HepG2 (cell line): ENCODE data around the gene RSRC2. TPM values are rescaled to one million over a fixed set of nuclear protein-coding genes. Genes with fewer than 3 reads are reported as not detected.
A peak's percentile ranks its signal among the peaks of the same experiment; 100 is the strongest.

Source experiments
- ATAD3A ChIP-seq: sonication (generic); formaldehyde crosslinking; IDR thresholded peaks from 2 replicates; pipeline ENCODE4 v1.4.0; 2020; ENCODE audit warnings: missing genetic modification reagents
- CREB1 ChIP-seq, 2 experiments: fragments of 450-650 bp in 1 of 2; IDR thresholded peaks; 2 replicates each; pipeline ENCODE4 v1.6.1; 2016 to 2017; ENCODE audit warnings: control low read depth in 1 of 2, mild to moderate bottlenecking in 1 of 2, missing compliant biosample characterization in 1 of 2, missing genetic modification characterization in 1 of 2
- NFKBIZ ChIP-seq: IDR thresholded peaks from 2 replicates; pipeline ENCODE4 v1.6.1; 2018; ENCODE audit warnings: missing genetic modification reagents, missing compliant biosample characterization
- PLRG1 ChIP-seq: fragments of 450-650 bp; conservative IDR thresholded peaks from 2 replicates; pipeline ENCODE4 v1.6.1; 2016
- POLR2AphosphoS2 ChIP-seq: IDR thresholded peaks from 2 replicates; pipeline ENCODE4 v1.6.1; 2011; ENCODE audit warnings: low read depth, low read length, improper control_type of control experiment
- YEATS4 ChIP-seq: sonication (generic); formaldehyde crosslinking; IDR thresholded peaks from 2 replicates; pipeline ENCODE4 v1.4.0; 2020; ENCODE audit warnings: missing genetic modification reagents, borderline replicate concordance
- ZNF572 ChIP-seq: sonication (generic); formaldehyde crosslinking; IDR thresholded peaks from 2 replicates; pipeline ENCODE4 v1.5.1; 2020; ENCODE audit warnings: mild to moderate bottlenecking, missing genetic modification reagents
- ZNF614 ChIP-seq: IDR thresholded peaks from 2 replicates; pipeline ENCODE4 v1.6.1; 2018; ENCODE audit warnings: missing biosample characterization, missing genetic modification reagents, inconsistent platforms, borderline replicate concordance
- ZNF761 ChIP-seq: sonication (generic); formaldehyde crosslinking; conservative IDR thresholded peaks from 2 replicates; pipeline ENCODE4 v1.4.0; 2020; ENCODE audit warnings: mild to moderate bottlenecking, missing genetic modification reagents
- polyA plus RNA-seq, 8 experiments: library from polyadenylated mRNA; depleted of rRNA in 3 of 8; stranded (reverse) in 7 of 8; unstranded in 1 of 8; fragments of >200 nt; fragmentation: Illumina TruSeq in 4 of 8; extraction: Trizol in 4 of 8; gene quantifications; 2 replicates each; pipeline versions ENCODE4 v1.2.1 to v1.2.3, GENCODE V29; 2011 to 2016; ENCODE audit warnings: low read depth in 4 of 8, missing spikeins in 1 of 8, mixed read lengths in 1 of 8; ENCODE audit not compliant: insufficient read depth in 1 of 8
- total RNA-seq, 5 experiments: library from RNA; depleted of rRNA; stranded (reverse); fragments of >200 nt; fragmentation: Illumina TruSeq; extraction: Trizol; gene quantifications; 2 replicates each; pipeline ENCODE4 v1.2.3, GENCODE V29; 2016; ENCODE audit warnings: low read depth in 1 of 5
- TF ChIP-seq, protein P1 (sequence below), 2 experiments: sonication (generic) in 1 of 2; formaldehyde crosslinking in 1 of 2; IDR thresholded peaks; 2 replicates each; pipeline versions ENCODE4 v1.6.1 to v1.9.0; 2014 to 2022; ENCODE audit warnings: antibody characterized with exemption in 1 of 2, borderline replicate concordance in 1 of 2, inconsistent platforms in 1 of 2, low read depth in 1 of 2, missing genetic modification reagents in 1 of 2
- TF ChIP-seq, protein P2 (sequence below): sonication (generic); formaldehyde crosslinking; IDR thresholded peaks from 2 replicates; pipeline ENCODE4 v1.5.0; 2020; ENCODE audit warnings: mild to moderate bottlenecking, missing genetic modification reagents, borderline replicate concordance
- TF ChIP-seq, protein P3 (sequence below): sonication (generic); formaldehyde crosslinking; IDR thresholded peaks from 2 replicates; pipeline ENCODE4 v1.9.0; 2021; ENCODE audit warnings: missing genetic modification reagents, mild to moderate bottlenecking, borderline replicate concordance
- TF ChIP-seq, protein P4 (sequence below): sonication (generic); formaldehyde crosslinking; IDR thresholded peaks from 2 replicates; pipeline ENCODE4 v1.4.0; 2020; ENCODE audit warnings: missing genetic modification reagents

Gene RSRC2
- total and polyA plus RNA-seq, 2 of the 13 experiments (the other 11 are each of a cell fraction or from before 2014, with no cell fraction given) = 31.4 to 77.8 TPM

DNA sequence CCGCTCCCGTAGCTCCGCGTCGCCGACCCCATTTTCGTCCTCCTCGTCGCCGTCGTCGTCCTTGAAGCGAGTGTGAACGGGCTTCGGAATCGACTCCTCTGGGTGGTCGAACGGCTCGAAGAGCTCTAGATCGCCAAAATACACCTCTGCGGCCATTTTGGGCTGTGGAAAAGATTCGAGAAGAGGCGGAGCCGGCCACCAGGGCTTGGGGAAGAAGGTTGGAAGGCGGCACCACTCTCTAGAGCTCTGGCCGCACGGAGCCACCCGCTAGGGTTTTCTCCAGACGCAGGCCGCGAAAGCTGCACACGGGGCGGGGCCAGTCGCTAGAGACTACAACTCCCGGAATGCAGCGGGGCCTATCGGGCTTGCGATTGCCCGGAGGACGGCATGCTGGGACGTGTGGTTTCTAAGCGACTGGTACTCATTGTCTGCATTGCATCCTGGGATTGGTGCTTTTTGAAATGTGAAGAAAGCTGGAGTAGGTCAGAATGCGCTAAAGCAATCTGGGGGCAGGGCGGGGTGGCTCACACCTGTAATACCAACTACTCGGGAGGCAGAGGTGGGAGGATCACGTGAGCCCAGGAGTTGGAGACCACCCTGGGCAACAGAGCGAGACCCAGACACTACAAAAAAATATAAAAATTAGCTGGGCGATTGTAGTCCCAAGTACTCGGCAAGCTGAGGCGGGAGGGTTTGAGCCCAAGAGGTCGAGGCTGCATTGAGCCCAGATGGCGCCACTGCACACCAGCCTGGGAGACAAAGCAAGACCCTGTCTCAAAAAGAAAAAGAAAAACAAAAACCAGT is 25.8 kb downstream of the RSRC2 start, which contains the start of gene ZCCHC8 (continued):
- TF ChIP-seq, protein P1, sequence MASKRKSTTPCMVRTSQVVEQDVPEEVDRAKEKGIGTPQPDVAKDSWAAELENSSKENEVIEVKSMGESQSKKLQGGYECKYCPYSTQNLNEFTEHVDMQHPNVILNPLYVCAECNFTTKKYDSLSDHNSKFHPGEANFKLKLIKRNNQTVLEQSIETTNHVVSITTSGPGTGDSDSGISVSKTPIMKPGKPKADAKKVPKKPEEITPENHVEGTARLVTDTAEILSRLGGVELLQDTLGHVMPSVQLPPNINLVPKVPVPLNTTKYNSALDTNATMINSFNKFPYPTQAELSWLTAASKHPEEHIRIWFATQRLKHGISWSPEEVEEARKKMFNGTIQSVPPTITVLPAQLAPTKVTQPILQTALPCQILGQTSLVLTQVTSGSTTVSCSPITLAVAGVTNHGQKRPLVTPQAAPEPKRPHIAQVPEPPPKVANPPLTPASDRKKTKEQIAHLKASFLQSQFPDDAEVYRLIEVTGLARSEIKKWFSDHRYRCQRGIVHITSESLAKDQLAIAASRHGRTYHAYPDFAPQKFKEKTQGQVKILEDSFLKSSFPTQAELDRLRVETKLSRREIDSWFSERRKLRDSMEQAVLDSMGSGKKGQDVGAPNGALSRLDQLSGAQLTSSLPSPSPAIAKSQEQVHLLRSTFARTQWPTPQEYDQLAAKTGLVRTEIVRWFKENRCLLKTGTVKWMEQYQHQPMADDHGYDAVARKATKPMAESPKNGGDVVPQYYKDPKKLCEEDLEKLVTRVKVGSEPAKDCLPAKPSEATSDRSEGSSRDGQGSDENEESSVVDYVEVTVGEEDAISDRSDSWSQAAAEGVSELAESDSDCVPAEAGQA (IDR thresholded peaks at IDR 0.05; ENCODE audit: low read depth) = peak; percentile 71; the same call in 1 of the 2 replicates
- TF ChIP-seq, protein P1 (CRISPR knock-in tag; IDR thresholded peaks at IDR 0.05; ENCODE audit: borderline replicate concordance) = 0 out of 2 replicates have a peak, but pooled peaks have one; percentile 3
- TF ChIP-seq CREB1 (IDR thresholded peaks at IDR 0.05) = peak; percentile 53
- peak; percentile 87 for TF ChIP-seq CREB1 (CRISPR knock-in tag; IDR thresholded peaks at IDR 0.05)
- peak; percentile 72; the same call in 1 of the 2 replicates for TF ChIP-seq YEATS4 (CRISPR knock-in tag)
- peak; percentile 74; the same call in 1 of the 2 replicates for TF ChIP-seq ZNF761
- TF ChIP-seq, protein P2, sequence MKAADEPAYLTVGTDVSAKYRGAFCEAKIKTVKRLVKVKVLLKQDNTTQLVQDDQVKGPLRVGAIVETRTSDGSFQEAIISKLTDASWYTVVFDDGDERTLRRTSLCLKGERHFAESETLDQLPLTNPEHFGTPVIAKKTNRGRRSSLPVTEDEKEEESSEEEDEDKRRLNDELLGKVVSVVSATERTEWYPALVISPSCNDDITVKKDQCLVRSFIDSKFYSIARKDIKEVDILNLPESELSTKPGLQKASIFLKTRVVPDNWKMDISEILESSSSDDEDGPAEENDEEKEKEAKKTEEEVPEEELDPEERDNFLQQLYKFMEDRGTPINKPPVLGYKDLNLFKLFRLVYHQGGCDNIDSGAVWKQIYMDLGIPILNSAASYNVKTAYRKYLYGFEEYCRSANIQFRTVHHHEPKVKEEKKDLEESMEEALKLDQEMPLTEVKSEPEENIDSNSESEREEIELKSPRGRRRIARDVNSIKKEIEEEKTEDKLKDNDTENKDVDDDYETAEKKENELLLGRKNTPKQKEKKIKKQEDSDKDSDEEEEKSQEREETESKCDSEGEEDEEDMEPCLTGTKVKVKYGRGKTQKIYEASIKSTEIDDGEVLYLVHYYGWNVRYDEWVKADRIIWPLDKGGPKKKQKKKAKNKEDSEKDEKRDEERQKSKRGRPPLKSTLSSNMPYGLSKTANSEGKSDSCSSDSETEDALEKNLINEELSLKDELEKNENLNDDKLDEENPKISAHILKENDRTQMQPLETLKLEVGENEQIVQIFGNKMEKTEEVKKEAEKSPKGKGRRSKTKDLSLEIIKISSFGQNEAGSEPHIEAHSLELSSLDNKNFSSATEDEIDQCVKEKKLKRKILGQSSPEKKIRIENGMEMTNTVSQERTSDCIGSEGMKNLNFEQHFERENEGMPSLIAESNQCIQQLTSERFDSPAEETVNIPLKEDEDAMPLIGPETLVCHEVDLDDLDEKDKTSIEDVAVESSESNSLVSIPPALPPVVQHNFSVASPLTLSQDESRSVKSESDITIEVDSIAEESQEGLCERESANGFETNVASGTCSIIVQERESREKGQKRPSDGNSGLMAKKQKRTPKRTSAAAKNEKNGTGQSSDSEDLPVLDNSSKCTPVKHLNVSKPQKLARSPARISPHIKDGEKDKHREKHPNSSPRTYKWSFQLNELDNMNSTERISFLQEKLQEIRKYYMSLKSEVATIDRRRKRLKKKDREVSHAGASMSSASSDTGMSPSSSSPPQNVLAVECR = peak; percentile 88
- 0 out of 2 replicates have a peak, but pooled peaks have one; percentile 29 for TF ChIP-seq ZNF572 (CRISPR knock-in tag)
- TF ChIP-seq PLRG1 = no peak
- no peak for TF ChIP-seq ATAD3A (CRISPR knock-in tag)
- TF ChIP-seq NFKBIZ (CRISPR knock-in tag) = 0 out of 2 replicates have a peak, but pooled peaks have one; percentile 27
- TF ChIP-seq, protein P3, sequence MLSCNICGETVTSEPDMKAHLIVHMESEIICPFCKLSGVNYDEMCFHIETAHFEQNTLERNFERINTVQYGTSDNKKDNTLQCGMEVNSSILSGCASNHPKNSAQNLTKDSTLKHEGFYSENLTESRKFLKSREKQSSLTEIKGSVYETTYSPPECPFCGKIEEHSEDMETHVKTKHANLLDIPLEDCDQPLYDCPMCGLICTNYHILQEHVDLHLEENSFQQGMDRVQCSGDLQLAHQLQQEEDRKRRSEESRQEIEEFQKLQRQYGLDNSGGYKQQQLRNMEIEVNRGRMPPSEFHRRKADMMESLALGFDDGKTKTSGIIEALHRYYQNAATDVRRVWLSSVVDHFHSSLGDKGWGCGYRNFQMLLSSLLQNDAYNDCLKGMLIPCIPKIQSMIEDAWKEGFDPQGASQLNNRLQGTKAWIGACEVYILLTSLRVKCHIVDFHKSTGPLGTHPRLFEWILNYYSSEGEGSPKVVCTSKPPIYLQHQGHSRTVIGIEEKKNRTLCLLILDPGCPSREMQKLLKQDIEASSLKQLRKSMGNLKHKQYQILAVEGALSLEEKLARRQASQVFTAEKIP = no peak
- TF ChIP-seq, protein P4, sequence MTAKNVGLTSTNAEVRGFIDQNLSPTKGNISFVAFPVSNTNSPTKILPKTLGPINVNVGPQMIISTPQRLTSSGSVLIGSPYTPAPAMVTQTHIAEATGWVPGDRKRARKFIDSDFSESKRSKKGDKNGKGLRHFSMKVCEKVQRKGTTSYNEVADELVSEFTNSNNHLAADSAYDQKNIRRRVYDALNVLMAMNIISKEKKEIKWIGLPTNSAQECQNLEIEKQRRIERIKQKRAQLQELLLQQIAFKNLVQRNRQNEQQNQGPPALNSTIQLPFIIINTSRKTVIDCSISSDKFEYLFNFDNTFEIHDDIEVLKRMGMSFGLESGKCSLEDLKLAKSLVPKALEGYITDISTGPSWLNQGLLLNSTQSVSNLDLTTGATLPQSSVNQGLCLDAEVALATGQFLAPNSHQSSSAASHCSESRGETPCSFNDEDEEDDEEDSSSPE (CRISPR knock-in tag) = peak; percentile 68; the same call in 1 of the 2 replicates
- no peak for TF ChIP-seq POLR2AphosphoS2
- TF ChIP-seq ZNF614 (CRISPR knock-in tag) = peak; percentile 68; the same call in 1 of the 2 replicates
